SHP77 treated with DMSO at 0.1 percent for 48 hours (cell line): ENCODE results near the gene CCDC87.

Experiments
- DNase-seq: peaks from one replicate; lab custom pipeline; 2025; lab: John Stamatoyannopoulos, UW

The CCDC87 gene

DNA sequence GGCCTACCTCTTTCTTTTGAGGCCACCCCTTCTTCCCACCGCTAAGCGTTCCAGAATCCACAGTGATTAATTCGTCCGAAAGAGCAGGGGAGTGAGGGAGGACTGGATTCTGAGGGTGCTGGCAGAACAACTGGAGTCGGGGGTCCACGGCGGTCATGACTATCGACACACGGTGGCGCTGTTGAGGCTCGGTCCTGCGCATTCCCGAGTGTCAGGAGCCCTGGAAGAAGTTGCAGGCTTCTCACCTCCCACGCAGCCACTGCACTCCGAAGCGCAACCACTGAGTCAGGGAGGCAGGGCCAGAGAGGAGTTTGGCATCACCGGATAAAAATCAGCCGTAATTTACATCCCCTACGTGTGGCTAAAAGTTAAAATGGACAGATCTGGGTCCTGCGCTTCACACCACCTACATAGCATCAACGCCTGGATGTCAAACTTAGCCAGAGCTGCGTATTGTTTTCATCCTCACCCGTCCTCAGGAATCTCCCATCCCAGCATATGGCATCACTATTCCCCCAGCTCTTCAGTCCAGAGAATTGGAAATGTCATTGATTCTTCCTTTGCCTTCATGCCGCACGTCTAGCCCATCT is 13.8 kb downstream of the CCDC87 start:
- DNase-seq: no peak

- DNase-seq: no peak
Observed at GRCh38 chr11:66570850-66571180, 22.0 kb downstream of the CCDC87 start.

DNA sequence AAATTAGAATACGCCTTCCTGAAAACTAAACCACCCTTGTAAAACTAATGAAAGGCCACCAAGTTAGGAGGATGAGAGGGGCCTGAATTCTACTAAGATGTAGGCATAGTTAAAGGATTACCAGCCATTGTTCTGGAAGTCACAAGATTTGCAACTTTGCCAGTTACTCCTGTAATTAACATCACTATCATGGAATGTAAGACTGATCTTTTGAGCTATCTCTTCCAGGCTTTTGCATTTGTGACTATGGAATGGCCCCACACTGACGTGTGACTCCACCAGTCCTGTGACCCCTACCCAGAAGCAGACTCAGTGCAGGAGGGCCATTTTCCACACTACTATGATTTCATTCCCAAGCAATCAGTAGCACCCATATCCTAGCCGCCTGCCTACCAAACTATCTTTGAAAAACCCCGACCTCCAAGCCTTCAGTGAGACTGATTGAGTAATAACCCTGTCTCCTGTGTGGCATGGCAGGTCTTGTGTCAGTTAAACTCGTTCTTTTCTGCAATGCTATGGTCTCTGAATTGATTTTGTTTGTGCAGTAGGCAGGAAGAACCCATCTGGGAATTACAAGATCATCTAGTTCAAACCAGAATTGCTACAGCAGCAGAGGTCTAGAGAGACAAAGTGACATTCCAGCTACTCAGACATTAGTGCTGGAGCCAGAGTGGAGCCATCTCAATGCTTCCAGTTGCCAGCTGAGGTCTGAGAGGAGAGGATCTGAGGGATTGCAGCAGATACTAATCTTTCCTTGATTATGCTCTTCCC is 22.6 kb downstream of the CCDC87 start:
- DNase-seq: no peak

- DNase-seq: no peak
Observed at GRCh38 chr11:66569076-66569475, 23.8 kb downstream of the CCDC87 start.

- peak; percentile 55 for DNase-seq
Observed at GRCh38 chr11:66568124-66568916, 24.5 kb downstream of the CCDC87 start, which contains the start of gene CTSF. CTSF (minus strand) TSS chr11:66568606; CDS start chr11:66568486, 120 bp downstream.

DNA sequence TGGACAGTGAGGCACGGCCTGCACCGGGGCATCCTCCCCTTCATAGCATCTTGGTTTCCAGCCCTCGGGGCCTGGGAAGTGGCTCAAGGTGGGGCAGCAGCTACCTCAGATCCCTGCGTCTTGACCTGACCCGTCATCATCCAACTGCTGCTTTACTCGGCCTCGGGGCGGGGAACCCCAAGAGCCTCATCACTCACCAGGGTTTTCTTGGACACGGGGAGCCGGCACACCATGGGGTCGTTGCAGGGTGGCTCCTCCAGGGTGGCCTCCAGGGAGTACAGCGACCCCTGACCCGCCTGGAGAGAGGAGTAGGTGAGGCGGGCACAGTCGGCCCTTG is 25.1 kb downstream of the CCDC87 start:
- DNase-seq: no peak

- DNase-seq: no peak
Observed at GRCh38 chr11:66566221-66566620, 26.6 kb downstream of the CCDC87 start.

- DNase-seq: no peak
Observed at GRCh38 chr11:66564984-66565383, 27.9 kb downstream of the CCDC87 start.

GRCh38 chr11:66564538-66564937 is 28.3 kb downstream of the CCDC87 start:
- DNase-seq: no peak

GRCh38 chr11:66563832-66564231 is 29.0 kb downstream of the CCDC87 start:
- no peak for DNase-seq

DNA sequence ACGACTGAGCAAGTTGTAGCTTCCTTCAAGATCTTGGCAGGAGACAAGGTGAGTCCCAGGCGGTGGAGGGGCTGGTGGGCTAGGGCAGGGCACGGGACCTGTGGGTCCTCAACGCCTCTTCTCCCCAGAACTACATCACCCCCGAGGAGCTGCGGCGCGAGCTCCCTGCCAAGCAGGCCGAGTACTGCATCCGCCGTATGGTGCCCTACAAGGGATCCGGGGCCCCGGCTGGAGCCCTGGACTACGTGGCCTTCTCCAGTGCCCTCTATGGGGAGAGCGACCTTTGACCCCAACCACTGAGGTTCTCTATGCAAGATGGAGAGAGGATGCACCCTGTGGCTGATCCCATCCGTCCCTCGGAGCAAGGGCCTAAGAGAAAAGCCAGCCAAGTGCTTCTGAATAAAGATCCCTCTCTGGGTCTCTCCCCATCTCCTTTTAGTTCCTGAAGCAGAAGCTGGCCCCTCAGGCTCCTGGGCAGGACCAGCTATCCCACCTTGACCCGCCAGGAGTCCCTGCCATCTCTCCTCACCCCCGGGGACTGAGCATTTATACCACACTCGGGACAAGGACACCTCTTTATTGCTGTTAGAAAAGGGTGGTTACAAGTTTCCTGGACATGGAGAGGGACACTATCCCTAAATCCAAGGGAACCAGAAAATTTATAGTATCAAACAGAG is 29.8 kb downstream of the CCDC87 start:
- DNase-seq: no peak

GRCh38 chr11:66562275-66562674 is 30.6 kb downstream of the CCDC87 start:
- no peak for DNase-seq

DNA sequence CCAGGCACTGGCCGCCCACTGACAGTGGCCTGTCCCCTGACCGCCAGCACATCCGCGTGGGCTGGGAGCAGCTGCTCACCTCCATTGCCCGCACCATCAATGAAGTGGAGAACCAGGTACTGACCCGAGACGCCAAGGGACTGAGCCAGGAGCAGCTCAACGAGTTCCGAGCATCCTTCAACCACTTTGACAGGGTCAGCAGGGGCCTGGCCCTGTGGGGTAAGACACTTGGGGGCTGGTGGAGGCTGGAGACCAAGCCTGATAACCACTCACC is 31.0 kb downstream of the CCDC87 start:
- DNase-seq: no peak

GRCh38 chr11:66561178-66561974 is 31.5 kb downstream of the CCDC87 start:
- peak; percentile 37 for DNase-seq

DNA sequence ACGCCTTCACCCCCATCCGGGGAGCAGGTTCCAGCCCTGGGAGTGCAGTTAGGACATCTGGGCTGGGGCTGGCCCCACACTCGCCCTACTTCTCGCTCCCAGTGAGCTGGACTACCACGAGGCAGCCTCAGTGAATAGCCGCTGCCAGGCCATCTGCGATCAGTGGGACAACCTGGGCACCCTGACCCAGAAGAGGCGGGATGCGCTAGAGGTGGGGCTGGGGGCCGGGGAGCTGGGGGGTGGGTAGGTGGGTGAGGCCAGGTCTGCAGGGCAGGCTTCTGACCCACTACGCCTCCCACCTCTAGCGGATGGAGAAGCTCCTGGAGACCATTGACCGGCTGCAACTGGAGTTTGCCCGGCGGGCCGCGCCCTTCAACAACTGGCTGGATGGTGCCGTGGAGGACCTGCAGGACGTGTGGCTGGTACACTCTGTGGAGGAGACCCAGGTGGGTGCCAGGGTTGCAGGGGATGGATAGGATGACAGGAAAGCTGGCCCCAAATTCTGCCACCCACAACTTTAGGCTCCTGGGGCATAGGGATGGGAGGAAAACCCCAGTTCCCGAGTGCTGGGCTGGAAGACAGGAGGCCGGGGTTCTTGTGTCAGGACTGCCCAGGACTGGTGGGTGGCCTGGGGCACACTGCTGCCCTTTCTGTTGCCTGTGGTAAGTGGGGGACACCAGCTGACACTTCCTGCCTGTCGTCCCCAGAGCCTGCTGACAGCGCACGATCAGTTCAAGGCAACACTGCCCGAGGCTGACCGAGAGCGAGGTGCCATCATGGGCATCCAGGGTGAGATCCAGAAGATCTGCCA is 32.8 kb downstream of the CCDC87 start:
- no peak for DNase-seq

GRCh38 chr11:66559142-66559865 is 33.6 kb downstream of the CCDC87 start:
- DNase-seq: no peak

DNA sequence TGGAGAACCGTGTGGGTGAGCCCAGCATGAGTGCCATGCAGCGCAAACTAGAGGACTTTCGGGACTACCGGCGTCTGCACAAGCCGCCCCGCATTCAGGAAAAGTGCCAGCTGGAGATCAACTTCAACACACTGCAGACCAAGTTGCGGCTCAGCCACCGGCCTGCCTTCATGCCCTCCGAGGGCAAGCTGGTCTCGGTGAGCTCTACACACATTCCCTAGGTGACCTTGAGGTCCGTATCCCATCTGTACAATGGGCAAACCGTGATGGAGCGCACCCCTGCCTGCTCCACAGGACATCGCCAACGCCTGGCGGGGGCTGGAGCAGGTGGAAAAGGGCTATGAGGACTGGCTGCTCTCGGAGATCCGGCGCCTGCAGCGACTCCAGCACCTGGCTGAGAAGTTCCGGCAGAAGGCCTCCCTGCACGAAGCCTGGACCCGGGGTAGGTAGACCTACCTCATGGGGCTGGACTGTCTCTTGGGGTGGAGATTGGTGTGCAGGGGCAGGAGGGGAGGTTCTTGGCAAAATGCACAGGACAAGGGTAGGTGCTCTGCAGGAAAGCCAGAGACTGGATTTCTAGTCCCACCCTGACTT is 35.0 kb downstream of the CCDC87 start:
- DNase-seq: no peak

DNA sequence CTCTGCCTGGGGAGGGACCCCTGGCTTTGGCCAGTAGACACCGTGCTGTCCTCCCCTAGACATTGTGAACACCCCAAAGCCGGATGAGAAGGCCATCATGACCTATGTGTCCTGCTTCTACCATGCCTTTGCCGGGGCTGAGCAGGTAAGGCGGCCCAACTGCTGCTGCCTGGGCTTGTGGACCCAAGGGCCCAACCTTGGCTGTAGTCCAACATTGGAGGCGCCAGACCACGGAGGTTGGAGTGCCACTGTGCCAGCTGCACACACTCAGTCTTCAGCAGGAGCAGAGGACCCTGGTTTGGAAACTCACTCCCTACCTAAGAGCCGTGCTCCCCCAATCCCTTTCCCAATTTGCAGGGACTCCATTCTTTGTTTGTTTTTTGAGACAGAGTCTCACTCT is 36.8 kb downstream of the CCDC87 start:
- peak; percentile 68 for DNase-seq

DNA sequence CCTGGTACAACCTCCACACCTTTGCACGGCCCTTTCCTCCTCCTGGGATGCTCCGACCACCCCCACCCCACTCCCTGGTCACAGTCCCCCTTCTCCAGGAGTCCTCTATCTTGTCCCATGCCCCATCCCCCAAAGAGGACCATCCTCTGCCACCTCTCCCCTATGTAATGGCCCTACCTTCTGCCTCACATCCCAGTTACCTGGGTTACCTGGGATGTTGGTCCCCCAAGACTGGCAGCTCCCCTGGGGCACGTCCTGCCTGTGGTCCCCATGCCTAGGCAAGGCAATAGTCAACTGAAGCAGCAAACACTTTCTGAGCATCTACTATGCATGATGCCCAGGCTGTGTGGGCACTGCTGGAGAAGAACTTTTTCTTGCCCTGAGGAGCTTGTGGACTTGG is 37.4 kb downstream of the CCDC87 start:
- DNase-seq: no peak

DNA sequence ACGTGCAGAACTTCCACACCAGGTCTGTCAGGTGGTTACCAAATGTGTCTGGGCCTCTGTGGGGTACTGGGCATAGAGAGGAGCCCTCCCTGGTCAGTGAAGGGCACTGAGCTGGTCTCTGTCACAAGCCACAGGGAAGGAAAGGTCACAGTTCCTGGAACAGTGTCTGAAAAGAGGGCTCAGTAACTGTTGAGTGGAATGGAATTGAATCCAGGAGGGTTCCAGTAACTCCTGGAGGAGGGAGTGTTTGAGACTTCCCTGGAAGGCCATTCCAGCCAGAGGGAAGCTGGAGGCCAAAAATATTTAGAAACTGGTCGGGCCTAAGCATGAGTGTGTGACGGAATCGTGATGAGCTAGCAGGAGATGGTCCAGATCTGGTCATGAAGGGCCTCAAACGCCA is 38.3 kb downstream of the CCDC87 start:
- no peak for DNase-seq
